Astrocyte of the hippocampus (primary cell): ENCODE results near the gene MYH6.

Source experiments
- DNase-seq: peaks from one replicate; pipeline ENCODE4 v3.0.0; 2011; ENCODE audit warnings: low read depth, low spot score

Gene MYH6

DNA sequence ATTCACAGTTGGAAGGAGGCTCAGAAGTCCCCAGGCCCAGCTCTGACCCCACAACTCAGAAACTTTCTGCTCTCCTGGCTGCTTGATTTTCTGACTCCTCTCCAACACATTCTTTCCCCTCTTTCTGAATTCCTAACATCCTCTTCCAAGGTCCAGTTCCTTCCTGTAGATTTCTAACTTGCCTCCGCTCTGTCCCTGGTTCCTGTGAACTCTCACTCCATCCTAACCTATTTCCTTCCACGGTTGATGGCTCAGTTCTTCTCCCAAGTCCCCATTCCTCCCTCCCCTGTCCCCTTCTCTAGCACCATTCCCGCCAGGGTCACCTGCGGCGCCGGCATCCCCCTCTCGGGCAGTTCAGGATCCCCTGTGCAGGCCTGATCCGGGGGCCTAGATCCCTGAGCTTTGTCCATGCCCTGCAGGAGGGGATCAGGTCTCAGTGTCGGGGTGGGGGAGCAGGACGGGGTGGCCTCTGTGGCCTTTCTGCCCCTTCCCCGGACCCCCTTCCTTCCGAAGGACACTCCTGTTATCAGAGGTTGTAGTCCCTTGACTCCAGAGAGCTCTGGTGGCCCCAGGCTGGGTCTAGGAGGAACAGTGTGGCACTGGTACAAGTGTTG lies 49.4 kb downstream of the MYH6 start:
- DNase-seq = peak; percentile 9

DNA sequence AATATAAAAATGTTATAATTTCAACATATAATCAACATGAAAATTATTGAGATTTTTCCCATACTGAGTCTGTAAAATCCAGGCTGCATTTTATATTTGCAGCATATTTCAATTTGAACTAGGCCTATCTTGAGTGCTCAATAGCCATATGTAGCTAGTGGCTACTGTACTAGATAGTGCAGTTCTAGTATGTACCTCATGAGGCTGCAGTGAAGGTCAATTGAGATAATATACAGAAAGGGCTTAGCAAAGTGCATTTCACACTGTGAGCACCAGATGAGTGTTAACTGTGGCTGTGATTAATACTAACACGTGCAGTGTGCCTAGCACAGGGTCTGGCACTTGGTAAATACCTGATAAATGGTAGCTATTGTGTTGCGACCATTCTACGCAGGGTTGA lies 50.0 kb downstream of the MYH6 start:
- no peak for DNase-seq

DNA sequence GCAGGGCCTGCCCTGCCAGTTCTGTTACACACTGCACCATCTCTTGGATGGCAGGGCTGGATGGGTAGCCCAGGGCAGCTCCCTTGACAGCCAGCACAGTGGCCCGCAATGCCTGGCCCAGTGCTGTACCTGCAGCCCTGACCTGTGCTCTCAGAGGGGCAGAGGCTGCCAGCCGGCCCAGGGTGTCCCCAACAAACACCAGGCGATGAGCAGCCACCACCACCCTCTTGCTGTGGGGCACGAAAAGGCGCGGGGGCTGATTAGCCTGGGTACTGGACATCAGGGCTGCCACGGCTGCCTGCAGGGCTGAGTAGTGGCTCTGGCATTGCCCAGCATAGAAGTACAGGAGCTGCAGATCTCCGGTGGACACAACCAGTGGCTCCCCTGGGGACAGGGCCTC lies 50.8 kb downstream of the MYH6 start:
- DNase-seq = no peak

DNA sequence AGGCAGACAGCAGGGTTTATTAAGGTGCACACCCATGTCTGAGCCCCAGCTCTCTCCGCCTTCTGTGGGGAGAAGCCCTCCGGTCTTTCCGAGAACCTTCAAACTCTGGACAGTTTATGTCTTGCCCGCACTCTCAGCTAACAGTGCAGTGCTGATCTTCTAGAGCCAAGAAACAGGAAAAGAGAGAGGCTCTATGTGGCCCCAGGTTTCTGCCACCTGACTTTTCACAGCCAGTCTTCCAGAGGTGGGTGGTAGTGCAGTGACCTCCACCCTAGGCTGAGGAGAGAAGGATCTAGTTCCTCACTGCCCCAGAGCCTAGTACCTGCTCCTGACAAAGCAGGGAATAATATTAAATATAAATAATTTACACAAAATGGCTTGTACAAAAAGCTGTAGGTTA lies 51.4 kb downstream of the MYH6 start:
- no peak for DNase-seq

DNA sequence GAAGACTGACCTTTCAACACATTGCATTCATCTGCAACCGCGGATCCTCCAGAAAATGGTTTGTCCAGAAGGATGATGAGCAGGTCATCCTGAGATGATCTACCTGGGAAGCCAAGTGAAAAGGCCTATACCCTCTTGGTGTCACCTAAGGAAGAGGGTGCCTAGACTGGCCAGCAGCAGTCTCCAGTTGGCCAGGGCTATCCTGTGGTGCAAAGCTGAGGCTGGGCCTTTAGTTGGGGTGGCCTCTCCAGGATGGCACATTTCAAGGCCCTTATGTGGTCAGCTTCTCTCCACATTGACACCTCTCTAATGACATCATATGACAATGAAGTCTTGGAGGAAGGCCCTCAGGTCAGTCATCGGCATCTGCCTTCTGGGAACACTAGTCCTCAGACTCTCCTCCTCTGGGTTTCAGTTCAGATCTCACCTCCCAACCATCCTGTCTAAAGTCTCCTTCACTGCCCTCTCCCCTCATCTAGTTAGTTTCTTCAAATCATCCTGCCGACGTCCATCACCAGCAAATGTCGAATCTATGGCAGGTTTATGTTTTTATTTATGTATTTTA lies 52.1 kb downstream of the MYH6 start:
- DNase-seq = no peak

DNA sequence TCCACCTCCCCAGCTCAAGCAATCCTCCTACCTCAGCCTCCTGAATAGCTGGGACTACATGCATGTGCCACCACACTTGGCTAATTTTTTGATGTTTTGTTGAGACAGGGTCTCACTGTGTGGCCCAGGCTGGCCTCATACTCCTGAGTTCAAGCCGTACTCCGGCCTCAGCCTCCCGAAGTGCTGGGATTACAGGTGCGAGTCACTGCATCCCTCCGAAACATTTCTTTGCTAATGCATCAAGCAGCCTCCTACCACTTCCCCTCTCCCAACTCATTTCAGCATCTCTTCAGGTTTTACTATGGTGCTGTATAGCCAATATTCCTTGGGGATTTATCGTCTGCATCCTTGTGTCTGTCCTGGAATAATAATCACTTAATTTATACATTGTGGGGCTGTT lies 53.1 kb downstream of the MYH6 start:
- no peak for DNase-seq

DNA sequence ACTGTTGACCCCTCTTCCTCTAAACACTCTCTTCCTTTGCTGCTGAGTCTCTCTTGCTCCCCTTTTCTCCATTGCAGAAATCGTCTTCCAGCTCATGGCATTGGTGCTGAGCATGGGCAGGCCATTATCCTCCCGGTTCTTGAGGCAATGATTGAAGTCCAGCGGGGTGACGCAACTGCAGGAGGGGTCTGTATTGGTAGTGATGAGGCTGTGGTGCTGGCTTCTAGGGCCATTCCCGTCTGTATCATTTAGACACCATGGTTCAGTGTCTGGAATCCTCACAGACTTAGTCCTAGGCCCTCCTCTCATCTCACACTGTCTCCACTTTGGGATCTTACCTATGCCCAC lies 54.7 kb downstream of the MYH6 start:
- DNase-seq = no peak

DNA sequence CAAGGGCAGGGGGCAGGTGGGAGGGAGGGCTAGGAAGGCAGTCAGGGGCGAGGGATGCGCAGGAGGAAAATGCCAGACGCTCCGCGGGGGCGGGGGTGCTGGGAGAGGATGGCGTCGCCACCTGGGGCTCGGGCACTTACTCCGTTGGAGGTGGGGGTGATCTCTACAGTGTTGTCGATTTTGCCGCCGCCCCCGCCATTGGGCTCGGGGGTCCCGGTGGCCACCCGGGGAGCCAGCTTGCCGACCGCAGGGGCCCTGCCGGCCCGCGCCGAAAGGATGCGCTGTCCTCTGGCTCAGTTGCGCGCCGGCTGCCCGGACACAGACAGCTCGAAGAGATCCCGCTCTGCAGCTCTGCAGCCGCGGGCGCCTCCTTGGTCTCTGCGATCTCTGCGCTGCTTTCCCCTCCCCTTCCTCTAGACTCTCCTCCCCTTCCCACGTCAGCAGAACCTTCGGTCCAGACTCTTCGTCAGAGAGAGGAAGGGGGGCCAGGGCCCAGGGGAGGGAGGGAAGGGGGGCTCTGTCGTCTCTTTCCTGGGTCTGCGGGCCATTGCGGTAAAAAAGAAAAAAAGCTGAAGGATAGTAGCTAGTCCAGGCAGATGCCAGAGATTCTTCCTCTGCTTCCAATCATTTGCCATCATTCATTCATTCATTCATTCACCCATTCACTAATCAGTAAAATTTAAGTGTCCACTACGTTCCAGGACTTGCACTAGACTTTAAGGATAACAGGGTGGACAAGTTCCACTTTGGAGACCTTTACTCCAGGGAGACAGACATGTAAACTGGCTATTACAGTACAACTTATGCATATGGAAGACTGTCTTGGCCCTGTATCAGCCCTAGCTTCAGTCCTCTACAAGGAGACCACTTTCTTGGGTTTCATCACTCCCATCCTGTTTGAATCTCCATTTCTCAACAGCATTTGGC lies 55.3 kb downstream of the MYH6 start, which contains the start of gene SLC22A17:
SLC22A17 (minus strand) TSS at position 382 of the 927 bp plus-strand sequence.
- peak; percentile 96 for DNase-seq

DNA sequence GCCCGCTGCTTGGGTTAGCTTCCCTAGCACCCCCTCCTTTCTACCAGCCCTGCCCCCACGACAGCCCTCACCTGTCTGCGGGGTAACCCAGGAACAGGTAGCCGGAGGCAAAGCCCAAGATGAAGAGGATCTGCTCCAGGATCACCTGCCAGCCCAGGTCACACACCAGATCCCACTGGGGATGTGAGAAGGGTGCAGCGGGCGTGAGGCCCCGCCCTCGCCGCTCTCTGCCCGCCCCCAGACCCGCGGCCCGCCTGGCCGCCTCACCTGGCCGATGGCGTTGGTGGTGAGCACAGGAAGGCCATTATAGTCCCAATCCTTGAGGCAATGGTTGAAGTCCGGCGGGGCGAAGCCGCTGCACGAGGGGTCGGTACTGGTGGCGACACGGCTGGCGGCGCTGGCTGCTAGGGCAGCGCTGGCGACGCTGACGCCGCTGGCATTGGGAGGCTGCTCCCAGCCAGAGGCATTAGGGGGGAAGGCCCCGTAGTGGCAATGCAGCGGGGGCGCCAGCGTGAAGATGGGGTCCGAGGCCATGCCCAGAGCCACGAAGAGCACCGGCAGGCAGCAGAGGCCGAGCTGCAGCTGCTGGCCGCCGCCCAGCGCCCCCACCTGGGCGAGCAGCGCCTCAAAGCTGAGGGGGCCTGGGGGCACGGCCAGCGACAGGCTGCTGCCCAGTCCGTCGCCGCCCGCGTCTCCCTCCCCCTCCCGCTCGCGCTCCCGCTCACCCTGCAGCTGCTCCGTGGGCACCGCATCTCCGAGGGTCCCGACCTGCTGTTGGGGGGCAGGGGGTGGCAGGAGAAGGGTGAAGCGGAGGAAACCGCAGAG lies 56.2 kb downstream of the MYH6 start:
- peak; percentile 51 for DNase-seq

DNA sequence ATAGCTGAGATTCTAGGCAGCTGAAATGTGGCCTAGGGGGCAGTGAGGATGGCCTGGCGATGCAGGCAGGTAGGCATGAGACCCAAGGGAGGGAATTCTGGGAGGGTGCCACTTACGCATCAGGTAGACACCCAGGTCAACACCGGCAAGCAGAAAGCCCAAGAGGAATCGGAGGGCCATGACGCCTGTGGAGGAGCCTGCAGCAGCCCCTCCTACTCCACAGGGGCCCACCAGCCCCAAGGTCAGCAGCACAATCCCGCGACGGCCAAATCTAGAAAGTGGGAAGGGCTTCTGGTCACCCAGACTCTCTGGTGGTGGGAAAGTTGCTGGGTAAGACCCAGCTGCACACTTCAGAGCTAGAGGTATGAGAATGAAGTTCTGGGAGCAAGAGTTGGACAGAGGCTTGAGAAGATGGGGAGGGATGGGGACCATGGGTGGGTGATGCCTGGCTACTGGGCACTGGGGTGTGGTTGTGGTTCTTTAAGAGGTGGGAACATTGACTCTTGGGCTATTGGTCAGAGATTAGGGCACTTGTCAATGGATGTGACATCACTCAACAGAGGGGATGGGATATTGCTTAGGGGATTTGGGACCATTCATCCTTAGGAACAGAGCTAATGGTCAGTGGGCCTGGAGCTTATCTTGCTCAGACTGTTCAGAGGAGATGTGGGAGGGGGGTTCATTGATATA lies 58.8 kb downstream of the MYH6 start:
- DNase-seq = no peak

DNA sequence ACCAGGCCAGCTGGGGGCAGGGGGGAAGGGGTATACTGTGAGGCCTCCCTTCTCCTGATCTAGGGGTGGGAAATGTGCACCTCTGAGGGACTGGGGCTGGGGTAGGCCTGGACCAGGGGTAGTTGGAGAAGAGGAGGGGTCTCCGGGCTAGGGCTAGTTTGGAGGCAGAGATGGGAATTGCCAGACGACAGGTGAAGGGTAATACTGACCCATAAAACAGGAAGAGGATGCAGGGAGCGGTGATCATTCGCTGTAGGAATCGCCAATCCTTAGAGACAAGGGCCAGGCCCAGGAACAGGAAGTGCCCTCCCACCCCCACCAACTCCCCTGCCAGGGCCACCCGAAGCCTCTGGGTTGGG lies 59.8 kb downstream of the MYH6 start:
- DNase-seq = no peak

DNA sequence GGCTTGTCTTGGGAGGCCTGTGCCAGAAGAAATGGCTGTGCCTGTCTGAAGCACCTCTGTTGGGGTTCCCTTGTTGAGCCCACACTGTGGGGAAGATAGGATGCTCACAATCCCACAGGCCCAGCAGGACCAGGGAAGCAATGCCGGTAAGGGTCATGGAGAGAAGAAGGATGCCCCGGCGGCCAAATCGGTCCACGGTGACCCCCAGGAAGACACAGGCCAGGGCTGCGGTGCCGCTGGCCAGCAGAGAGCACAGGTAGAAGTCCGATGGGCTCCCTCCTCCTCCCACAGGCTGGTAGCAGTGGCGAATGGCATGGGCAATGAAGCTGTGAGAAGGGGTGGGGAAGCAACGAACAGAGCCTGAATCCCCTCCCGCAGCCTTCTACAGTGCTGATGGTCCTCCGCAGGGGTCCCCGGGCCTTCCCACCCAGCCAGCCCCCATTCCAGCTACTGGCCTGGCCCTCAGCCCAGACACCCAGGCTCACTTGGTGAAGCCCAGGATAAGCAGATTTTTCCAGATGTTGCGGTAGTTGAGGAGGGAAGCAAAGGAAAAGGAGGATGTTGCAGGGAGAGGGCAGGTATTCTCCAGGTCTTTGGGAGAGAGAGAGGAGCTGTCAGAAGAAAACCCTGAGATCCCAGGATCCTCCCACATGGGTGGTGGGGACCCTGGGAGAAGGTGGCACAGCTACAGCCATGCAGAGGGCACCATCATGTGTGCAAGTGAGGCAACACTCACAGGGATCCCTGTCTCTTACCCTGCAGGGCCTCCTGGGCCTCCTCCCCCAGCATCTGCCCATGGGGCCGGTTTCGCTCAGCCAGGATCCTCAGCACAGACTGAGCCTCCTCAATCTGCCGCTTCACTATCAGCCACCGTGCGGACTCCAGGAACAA lies 60.4 kb downstream of the MYH6 start:
- no peak for DNase-seq

DNA sequence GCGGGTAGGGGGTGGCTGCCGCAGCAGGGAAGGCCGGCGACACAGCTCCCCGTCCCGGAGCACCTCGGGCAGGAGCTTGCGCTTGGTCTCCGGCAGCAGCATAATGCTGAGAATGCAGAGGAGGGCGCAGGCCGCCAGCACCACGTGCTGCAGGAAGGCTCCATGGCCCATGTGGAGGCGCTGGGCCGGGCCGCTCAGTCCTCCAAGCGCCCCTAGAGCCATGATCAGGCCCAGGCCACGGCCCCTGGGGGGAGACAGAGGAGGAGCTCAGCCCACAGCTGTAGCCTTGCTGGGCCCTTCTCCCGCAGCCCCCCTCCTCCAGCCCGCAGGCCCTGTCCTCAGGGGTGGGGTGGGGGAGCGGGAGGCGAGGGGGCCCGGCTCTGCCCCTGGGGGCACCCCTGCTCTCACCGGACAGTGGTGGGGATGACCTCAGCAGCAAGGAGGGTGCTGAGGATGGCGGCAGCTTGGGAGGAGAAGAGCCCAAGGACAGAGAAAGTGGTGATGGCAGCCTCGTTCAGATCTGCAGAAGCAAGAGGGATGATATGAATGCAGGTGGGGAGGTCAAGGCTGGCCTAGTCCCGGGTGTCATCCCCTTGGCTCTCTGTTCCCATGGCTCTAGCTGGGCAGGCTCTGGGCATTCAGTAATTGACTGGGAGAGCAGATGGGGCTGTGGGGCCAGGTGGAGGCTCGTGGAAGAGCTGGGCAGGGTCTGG lies 61.2 kb downstream of the MYH6 start:
- no peak for DNase-seq

DNA sequence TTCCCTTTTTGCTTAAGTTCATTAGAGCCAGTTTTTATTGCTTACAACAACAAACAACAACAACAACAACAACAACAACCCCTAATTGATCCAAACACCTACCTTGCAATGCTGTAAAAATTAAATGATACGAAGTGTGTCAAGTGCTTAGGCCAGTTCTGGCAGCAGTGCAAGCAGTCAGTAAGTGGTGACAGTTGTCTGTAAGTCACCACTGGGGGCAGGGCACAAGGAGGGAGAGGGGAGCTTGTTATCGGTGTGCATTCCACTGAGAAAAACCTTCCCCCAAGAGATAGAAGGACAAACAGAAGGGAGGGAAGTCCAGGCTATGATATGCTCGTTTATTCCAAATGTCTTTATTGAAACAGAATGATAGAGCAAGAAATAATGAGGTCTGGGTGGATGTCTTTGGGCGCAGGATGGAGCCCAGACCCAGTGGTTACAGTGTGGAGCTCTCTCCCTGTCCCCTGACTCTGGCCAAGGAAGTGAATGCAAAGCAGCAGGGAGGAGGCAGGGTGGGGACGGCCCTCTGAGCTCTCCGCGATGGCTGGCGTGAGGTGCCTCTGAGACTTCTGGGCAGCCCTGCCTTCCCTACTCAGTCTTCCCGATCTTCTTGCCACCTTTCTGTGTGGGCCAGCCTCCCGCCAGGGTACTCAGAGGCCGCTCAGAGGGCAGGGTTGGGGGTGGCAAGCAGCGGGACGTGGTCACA lies 61.9 kb downstream of the MYH6 start:
- no peak for DNase-seq

DNA sequence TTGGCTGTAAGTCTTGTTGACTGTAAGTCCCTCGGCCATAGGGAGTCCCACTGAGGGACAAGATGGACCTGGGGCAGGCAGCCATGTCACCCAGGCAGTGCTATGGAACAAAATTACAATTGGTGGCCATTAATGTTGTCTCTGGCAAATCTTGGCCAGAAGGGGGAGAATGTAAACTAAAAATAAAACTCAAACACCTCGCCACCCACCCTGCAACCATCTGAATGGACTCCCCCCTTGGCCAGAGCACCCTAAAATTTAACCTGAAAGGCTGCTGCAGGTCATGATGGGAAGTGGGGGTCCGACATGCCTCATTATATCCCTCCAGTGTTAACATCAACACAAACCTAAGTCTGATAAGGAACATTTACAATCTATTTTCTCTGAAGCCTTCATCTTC lies 63.6 kb downstream of the MYH6 start:
- no peak for DNase-seq

DNA sequence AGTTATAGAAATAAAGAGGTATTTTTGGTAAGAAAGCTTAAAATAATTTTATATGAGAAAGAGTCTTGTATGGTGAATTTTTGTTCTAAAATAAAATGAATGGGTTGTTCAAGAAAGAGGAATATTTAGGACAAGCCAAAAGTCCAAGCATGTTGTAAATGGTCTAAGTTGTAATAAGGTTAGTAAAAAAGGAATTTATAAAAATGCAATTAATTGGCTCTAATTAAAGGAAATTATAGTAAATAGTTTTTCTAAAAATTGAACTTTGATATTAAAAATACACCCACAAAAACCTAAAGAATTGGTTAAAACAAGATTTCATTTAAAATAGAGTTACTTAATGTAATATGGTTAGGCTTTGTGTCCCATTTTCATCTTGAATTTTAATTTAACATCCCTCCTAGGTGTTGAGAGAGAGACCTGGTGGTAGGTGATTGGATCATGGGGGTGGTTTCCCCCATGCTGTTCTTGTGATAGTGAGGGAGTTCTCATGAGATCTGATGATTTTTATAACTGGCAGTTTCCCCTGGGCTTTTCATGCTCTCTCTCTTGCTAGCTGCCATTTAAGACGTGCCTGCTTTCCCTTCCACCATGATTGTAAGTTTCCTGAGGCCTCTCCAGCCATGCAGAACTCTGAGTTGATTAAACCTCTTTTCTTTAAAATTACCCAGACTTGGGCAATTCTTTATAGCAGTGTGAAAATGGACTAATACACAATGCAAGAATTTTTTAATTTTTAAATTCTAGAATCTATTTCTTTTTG lies 68.4 kb downstream of the MYH6 start:
- DNase-seq = no peak

DNA sequence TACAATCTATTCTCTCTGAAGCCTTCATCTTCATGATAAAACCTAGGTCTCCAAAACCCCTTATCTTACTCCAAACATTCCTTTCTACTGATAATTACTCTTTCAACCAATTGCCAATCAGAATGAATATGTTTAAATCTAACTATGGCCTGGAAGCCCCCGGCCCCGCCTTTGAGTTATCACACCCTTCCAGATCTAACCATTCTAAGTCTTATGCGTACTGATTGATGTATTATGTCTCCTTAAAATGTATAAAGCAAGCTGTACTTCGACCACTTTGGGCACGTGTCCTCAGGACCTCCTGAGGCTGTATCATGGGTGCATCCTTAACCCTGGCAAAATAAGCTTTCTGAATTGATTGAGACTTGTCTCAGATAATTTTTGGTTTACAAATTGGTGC lies 72.5 kb downstream of the MYH6 start:
- no peak for DNase-seq
